D721Med (cell line): ENCODE measurements around the gene GAA.

ENCODE experiments used
- DNase-seq: peaks from one replicate; pipeline ENCODE4 v3.0.0; 2011; ENCODE audit warnings: low spot score; ENCODE audit not compliant: insufficient read length
- FAIRE-seq: peaks from 2 replicates; lab custom pipeline; 2011; peaks lifted over from hg19 to GRCh38; lab: Jason Lieb, UNC
- TF ChIP-seq, protein P1 (sequence below): IDR thresholded peaks from 2 replicates; pipeline ENCODE4 v1.5.1; 2012; ENCODE audit warnings: mild to moderate bottlenecking, control low read depth; ENCODE audit not compliant: insufficient read depth; ENCODE audit errors: missing control alignments

The GAA gene

GRCh38 chr17:80101011-80101945 lies at the start of gene GAA:
Gene GAA, plus strand, starts transcription at chr17:80101581. Its CDS starts 3,006 bp downstream, at chr17:80104587.
- DNase-seq (peak; percentile 93), FAIRE-seq (no peak)
- TF ChIP-seq, protein P1, sequence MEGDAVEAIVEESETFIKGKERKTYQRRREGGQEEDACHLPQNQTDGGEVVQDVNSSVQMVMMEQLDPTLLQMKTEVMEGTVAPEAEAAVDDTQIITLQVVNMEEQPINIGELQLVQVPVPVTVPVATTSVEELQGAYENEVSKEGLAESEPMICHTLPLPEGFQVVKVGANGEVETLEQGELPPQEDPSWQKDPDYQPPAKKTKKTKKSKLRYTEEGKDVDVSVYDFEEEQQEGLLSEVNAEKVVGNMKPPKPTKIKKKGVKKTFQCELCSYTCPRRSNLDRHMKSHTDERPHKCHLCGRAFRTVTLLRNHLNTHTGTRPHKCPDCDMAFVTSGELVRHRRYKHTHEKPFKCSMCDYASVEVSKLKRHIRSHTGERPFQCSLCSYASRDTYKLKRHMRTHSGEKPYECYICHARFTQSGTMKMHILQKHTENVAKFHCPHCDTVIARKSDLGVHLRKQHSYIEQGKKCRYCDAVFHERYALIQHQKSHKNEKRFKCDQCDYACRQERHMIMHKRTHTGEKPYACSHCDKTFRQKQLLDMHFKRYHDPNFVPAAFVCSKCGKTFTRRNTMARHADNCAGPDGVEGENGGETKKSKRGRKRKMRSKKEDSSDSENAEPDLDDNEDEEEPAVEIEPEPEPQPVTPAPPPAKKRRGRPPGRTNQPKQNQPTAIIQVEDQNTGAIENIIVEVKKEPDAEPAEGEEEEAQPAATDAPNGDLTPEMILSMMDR, result peak; percentile 79

- no peak for FAIRE-seq
- no peak for DNase-seq
- TF ChIP-seq, protein P1, result no peak
Observed at GRCh38 chr17:80051681-80052080, 49.7 kb upstream of the GAA start.

- TF ChIP-seq, protein P1, result no peak
- no peak for FAIRE-seq
- DNase-seq, result no peak
Observed at GRCh38 chr17:80053102-80053501, 48.3 kb upstream of the GAA start.

- no peak for DNase-seq
- TF ChIP-seq, protein P1, result no peak
- FAIRE-seq, result no peak
Observed at GRCh38 chr17:80055597-80055996, 45.8 kb upstream of the GAA start.

- TF ChIP-seq, protein P1, result no peak
- FAIRE-seq (no peak), DNase-seq (no peak)
Observed at GRCh38 chr17:80058311-80058955, 42.9 kb upstream of the GAA start.

- FAIRE-seq (no peak), DNase-seq (no peak)
- TF ChIP-seq, protein P1, result no peak
Observed at GRCh38 chr17:80060644-80061043, 40.7 kb upstream of the GAA start.
